Bronchial epithelial cell (primary cell): Measurements from ENCODE around the gene NLK. TPM values are rescaled to one million over a fixed set of nuclear protein-coding genes. Genes with fewer than 3 reads are reported as not detected.

Experiments used
- DNase-seq: peaks from one replicate; pipeline ENCODE4 v3.0.0-alpha.2; 2010; ENCODE audit warnings: low read depth
- FAIRE-seq: peaks from 2 replicates; lab custom pipeline; 2011; peaks lifted over from hg19 to GRCh38; lab: Jason Lieb, UNC
- H3K27me3 ChIP-seq: 2 replicates; pipeline ENCODE4 v1.5.1; 2011; ENCODE audit warnings: low read length; ENCODE audit not compliant: control insufficient read depth, insufficient read depth
- H3K36me3 ChIP-seq: 2 replicates; pipeline ENCODE4 v1.5.1; 2011; ENCODE audit warnings: low read length; ENCODE audit not compliant: control insufficient read depth, insufficient read depth
- H3K4me3 ChIP-seq: 2 replicates; pipeline ENCODE4 v1.5.1; 2011; ENCODE audit warnings: mild to moderate bottlenecking, low read depth, low read length, control low read depth
- total RNA-seq: library from RNA; depleted of rRNA; stranded (reverse); fragments of >200 nt; gene quantifications from 2 replicates; pipeline ENCODE4 v1.2.1, GENCODE V29; 2014
- TF ChIP-seq, protein P1 (sequence below): IDR thresholded peaks from 2 replicates; pipeline ENCODE4 v1.5.1; 2011; ENCODE audit warnings: mild to moderate bottlenecking, moderate library complexity, low read length, control low read depth, inconsistent platforms; ENCODE audit not compliant: insufficient read depth, severe bottlenecking

The NLK gene
- total RNA-seq, 1 donor from 2014 or later: 11.3 TPM

GRCh38 chr17:28045304-28045703 is 2.8 kb downstream of the NLK start:
- no peaks in the 10 kb centered on the region for H3K27me3 ChIP-seq
- H3K36me3 ChIP-seq: no peaks in the 10 kb centered on the region
- FAIRE-seq (no peak), DNase-seq (no peak)
- no peak overlapping the region for H3K4me3 ChIP-seq
- TF ChIP-seq, protein P1, sequence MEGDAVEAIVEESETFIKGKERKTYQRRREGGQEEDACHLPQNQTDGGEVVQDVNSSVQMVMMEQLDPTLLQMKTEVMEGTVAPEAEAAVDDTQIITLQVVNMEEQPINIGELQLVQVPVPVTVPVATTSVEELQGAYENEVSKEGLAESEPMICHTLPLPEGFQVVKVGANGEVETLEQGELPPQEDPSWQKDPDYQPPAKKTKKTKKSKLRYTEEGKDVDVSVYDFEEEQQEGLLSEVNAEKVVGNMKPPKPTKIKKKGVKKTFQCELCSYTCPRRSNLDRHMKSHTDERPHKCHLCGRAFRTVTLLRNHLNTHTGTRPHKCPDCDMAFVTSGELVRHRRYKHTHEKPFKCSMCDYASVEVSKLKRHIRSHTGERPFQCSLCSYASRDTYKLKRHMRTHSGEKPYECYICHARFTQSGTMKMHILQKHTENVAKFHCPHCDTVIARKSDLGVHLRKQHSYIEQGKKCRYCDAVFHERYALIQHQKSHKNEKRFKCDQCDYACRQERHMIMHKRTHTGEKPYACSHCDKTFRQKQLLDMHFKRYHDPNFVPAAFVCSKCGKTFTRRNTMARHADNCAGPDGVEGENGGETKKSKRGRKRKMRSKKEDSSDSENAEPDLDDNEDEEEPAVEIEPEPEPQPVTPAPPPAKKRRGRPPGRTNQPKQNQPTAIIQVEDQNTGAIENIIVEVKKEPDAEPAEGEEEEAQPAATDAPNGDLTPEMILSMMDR: no peak

DNA sequence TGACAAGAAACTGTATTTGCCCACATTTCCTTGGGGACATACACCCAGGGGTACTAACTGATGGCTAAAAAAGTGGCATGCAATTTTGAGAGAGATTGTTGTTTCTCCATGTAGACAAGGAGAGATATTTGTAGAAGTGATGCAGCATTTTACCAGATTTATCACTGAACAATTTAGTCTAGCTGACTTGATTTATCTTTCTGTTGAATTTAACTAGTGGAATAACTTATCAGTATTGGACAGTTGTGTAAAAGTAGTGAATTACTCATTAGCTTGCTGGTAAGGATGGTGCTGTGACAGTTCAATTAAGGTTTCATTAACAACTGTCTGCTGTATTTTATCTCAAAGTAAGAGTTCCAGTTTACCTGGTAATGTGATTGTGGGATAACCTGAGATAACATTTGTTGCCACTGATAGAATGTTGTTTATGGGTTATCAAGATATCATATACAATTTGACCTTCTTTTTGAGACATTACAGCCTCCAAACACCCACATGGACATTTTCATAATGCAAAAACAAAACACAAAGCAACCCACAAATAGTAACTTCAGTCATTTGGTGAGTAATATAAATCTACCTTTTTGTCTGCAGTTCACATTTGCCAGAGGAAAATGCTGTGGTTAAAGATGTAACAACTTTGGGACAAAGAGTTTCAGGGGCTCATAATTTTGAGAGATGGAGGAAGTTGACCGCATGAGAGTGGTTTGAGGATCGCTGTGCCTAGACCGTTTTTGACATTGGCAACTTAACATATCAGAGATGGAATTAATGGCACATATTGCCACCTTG is 3.8 kb downstream of the NLK start:
- Histone ChIP-seq H3K36me3 (no peaks in the 10 kb centered on the region), H3K4me3 (no peak overlapping the region), H3K27me3 (no peaks in the 10 kb centered on the region)
- no peak for DNase-seq
- FAIRE-seq: no peak
- TF ChIP-seq, protein P1: no peak

GRCh38 chr17:28047806-28048205 is 5.3 kb downstream of the NLK start:
- Histone ChIP-seq H3K36me3 (no peaks in the 10 kb centered on the region), H3K27me3 (no peaks in the 10 kb centered on the region), H3K4me3 (no peak overlapping the region)
- no peak for FAIRE-seq
- DNase-seq: no peak
- TF ChIP-seq, protein P1: no peak

DNA sequence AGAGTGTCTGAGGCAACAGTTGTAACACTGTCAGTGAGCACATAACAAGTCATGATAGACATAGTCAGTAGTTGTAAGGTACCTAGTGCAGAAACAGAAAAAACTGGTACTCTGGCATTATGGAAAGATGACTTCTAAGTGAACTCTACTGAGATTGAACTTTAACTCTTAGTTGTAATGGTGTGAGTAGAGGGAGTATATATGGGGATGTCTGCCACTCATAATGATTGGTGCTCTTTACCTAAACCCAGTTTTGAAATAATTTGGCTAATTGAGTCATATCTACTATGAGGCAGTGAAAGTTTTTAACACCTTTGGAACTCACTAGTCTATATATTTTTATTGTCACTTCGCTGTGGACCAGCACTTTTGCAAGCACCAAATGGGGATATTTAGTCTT is 6.6 kb downstream of the NLK start:
- Histone ChIP-seq H3K36me3 (no peaks in the 10 kb centered on the region), H3K27me3 (no peaks in the 10 kb centered on the region), H3K4me3 (no peak overlapping the region)
- FAIRE-seq: no peak
- TF ChIP-seq, protein P1: no peak
- DNase-seq: no peak

DNA sequence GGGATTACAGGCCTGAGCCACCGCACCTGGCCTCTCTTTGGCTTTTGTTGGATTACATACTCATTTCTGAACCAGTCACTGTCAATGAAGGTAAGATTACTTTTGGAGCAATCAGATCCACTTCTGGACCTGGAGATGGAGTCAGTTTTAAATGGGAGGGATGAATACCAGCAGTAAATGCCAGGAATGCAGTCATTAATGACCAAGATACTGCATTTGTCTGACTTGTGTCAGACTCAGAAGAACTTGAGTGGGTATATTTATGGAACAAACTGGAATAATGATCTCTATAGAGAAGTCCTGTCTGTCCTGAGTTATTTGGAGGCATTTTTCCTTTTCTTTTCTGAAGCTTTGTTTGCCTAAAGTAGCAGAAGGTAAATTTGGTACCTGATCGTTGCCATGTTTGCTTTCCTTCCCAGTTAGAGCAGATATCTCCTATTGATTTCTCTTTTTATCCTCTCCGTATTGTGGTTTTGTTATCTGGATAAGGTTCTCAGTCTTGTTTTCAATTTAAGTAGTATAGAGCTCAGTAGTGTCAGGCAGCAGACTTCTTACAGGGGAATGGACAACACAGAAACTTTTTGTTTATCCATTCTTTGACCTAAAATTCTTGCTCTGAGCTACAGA is 10.7 kb downstream of the NLK start:
- no peak for FAIRE-seq
- TF ChIP-seq, protein P1: no peak
- DNase-seq: no peak
- H3K27me3 ChIP-seq: no peaks in the 10 kb centered on the region
- no peak overlapping the region for H3K4me3 ChIP-seq
- no peaks in the 10 kb centered on the region for H3K36me3 ChIP-seq
